H1 (cell line): ENCODE results near the gene RERE. TPM values are rescaled to one million over a fixed set of nuclear protein-coding genes. Genes with fewer than 3 reads are reported as not detected.

Experiments used
- CTCF ChIA-PET: fragments of 300-600 bp; sonication (Branson Sonifier 250); formaldehyde crosslinking; loops from one replicate; lab custom pipeline; 2021; ENCODE audit not compliant: partially characterized antibody; lab: Charles Lee
- POLR2A ChIA-PET: fragments of 300-600 bp; sonication (Branson Sonifier 250); formaldehyde crosslinking; loops from one replicate; lab custom pipeline; 2021; ENCODE audit warnings: inconsistent platforms; ENCODE audit not compliant: partially characterized antibody; lab: Charles Lee
- DNase-seq, 2 experiments: peaks; one replicate each; pipeline versions ENCODE4 v3.0.0 to v3.0.0-alpha.2; 2010 to 2022; ENCODE audit warnings: low spot score in 2 of 2, low read depth in 1 of 2, mixed read lengths in 1 of 2
- FAIRE-seq: peaks from 2 replicates; lab custom pipeline; 2011; peaks lifted over from hg19 to GRCh38; lab: Jason Lieb, UNC
- H2AFZ ChIP-seq: 2 replicates; pipeline ENCODE4 v1.8.1; 2012; ENCODE audit warnings: low read length, inconsistent platforms
- H2AK5ac ChIP-seq: 2 replicates; pipeline ENCODE4 v1.6.1; 2013; ENCODE audit warnings: low read depth, low read length
- H2BK120ac ChIP-seq: replicated peaks from 2 replicates; pipeline ENCODE3; 2013; ENCODE audit warnings: low read depth, low read length, inconsistent platforms
- H2BK12ac ChIP-seq: 2 replicates; pipeline ENCODE4 v1.6.1; 2013; ENCODE audit warnings: low read depth, low read length
- H2BK15ac ChIP-seq: 2 replicates; pipeline ENCODE4 v1.6.1; 2013; ENCODE audit warnings: low read length
- H2BK20ac ChIP-seq: 2 replicates; pipeline ENCODE4 v1.6.1; 2013; ENCODE audit warnings: low read length
- H2BK5ac ChIP-seq: 2 replicates; pipeline ENCODE4 v1.6.1; 2013; ENCODE audit warnings: low read depth, low read length
- H3K14ac ChIP-seq: 2 replicates; pipeline ENCODE4 v1.6.1; 2013; ENCODE audit warnings: inconsistent platforms; ENCODE audit not compliant: insufficient read length
- H3K18ac ChIP-seq: 2 replicates; pipeline ENCODE4 v1.6.1; 2013; ENCODE audit warnings: low read length; ENCODE audit errors: extremely low read depth
- H3K23ac ChIP-seq: 2 replicates; pipeline ENCODE4 v1.6.1; 2013; ENCODE audit warnings: inconsistent platforms; ENCODE audit not compliant: insufficient read length
- H3K23me2 ChIP-seq: 2 replicates; pipeline ENCODE4 v1.6.1; 2013; ENCODE audit warnings: low read depth, low read length
- H3K27ac ChIP-seq: 2 replicates; pipeline ENCODE4 v1.6.1; 2011; ENCODE audit warnings: low read depth, low read length, inconsistent platforms
- H3K27me3 ChIP-seq, 4 experiments: replicated peaks in 1 of 4; 1 replicate in 1 of 4; 2 replicates in 3 of 4; pipeline versions ENCODE4 v1.6.1 to v1.8.1; 2011 to 2013; ENCODE audit warnings: low read length in 3 of 4, mild to moderate bottlenecking in 3 of 4, inconsistent platforms in 2 of 4, mixed read lengths in 2 of 4, moderate library complexity in 1 of 4; ENCODE audit not compliant: control insufficient read depth in 3 of 4, insufficient read depth in 3 of 4; ENCODE audit errors: extremely low read depth in 1 of 4
- H3K36me3 ChIP-seq, 4 experiments: 2 replicates each; pipeline versions ENCODE4 v1.6.1 to v1.8.1; 2011 to 2013; ENCODE audit warnings: mild to moderate bottlenecking in 4 of 4, low read length in 3 of 4, moderate library complexity in 2 of 4, control low read depth in 1 of 4, inconsistent platforms in 1 of 4; ENCODE audit not compliant: insufficient read depth in 4 of 4, control insufficient read depth in 2 of 4
- H3K4ac ChIP-seq: replicated peaks from 2 replicates; pipeline ENCODE3; 2013; ENCODE audit warnings: low read length, low read depth, mixed read lengths, inconsistent platforms; ENCODE audit not compliant: insufficient read length
- H3K4me1 ChIP-seq, 4 experiments: replicated peaks in 1 of 4; 1 replicate in 1 of 4; 2 replicates in 3 of 4; pipeline versions ENCODE4 v1.6.1 to v1.8.1; 2011 to 2013; ENCODE audit warnings: low read length in 3 of 4, inconsistent platforms in 2 of 4, mixed read lengths in 1 of 4; ENCODE audit not compliant: insufficient read depth in 4 of 4, control insufficient read depth in 3 of 4
- H3K4me2 ChIP-seq, 2 experiments: 2 replicates each; pipeline versions ENCODE4 v1.6.1 to v1.8.1; 2011 to 2013; ENCODE audit warnings: low read depth in 2 of 2, low read length in 2 of 2, control low read depth in 1 of 2, inconsistent platforms in 1 of 2, mild to moderate bottlenecking in 1 of 2; ENCODE audit not compliant: insufficient read depth in 1 of 2
- H3K4me3 ChIP-seq, 4 experiments: fragments of 200-600, 300-600 bp in 1 of 4; sonication (generic), shearing (Covaris generic), sonication (Bioruptor Twin) in 1 of 4; 2 replicates each; pipeline versions ENCODE4 v1.5.1 to v1.8.1; 2011 to 2016; ENCODE audit warnings: low read length in 4 of 4, low read depth in 3 of 4, control low read depth in 2 of 4, inconsistent platforms in 2 of 4, mild to moderate bottlenecking in 2 of 4, mixed read lengths in 1 of 4, moderate library complexity in 1 of 4; ENCODE audit not compliant: insufficient read depth in 2 of 4; ENCODE audit errors: extremely low read depth in 1 of 4
- H3K56ac ChIP-seq: replicated peaks from 2 replicates; pipeline ENCODE3; 2013; ENCODE audit warnings: low read depth, mild to moderate bottlenecking, mixed read lengths, low read length, inconsistent platforms; ENCODE audit not compliant: insufficient read length
- H3K79me1 ChIP-seq: 2 replicates; pipeline ENCODE4 v1.6.1; 2013; ENCODE audit warnings: low read depth, low read length, control low read depth
- H3K79me2 ChIP-seq, 2 experiments: 2 replicates each; pipeline versions ENCODE4 v1.6.1 to v1.8.1; 2012 to 2013; ENCODE audit warnings: low read length in 2 of 2, mild to moderate bottlenecking in 2 of 2, inconsistent platforms in 1 of 2; ENCODE audit not compliant: insufficient read depth in 2 of 2, control insufficient read depth in 1 of 2
- H3K9ac ChIP-seq, 4 experiments: replicated peaks in 1 of 4; 1 replicate in 1 of 4; 2 replicates in 3 of 4; pipeline versions ENCODE4 v1.6.1 to v1.8.1; 2011 to 2013; ENCODE audit warnings: low read depth in 3 of 4, low read length in 3 of 4, control low read depth in 2 of 4, mild to moderate bottlenecking in 2 of 4, moderate library complexity in 2 of 4, inconsistent platforms in 1 of 4; ENCODE audit errors: extremely low read depth in 1 of 4
- H3K9me3 ChIP-seq, 2 experiments: 2 replicates each; pipeline versions ENCODE4 v1.6.1 to v1.8.1; 2012 to 2013; ENCODE audit warnings: mild to moderate bottlenecking in 2 of 2, moderate library complexity in 2 of 2, control low read depth in 1 of 2, inconsistent platforms in 1 of 2, low read depth in 1 of 2, low read length in 1 of 2, mixed read lengths in 1 of 2; ENCODE audit not compliant: insufficient read depth in 2 of 2
- H4K20me1 ChIP-seq, 2 experiments: replicated peaks in 1 of 2; 2 replicates each; pipeline versions ENCODE3 to v1.8.1; 2011 to 2013; ENCODE audit warnings: inconsistent platforms in 2 of 2, low read length in 2 of 2, mild to moderate bottlenecking in 1 of 2; ENCODE audit not compliant: insufficient read depth in 2 of 2, control insufficient read depth in 1 of 2
- H4K5ac ChIP-seq: 2 replicates; pipeline ENCODE4 v1.6.1; 2013; ENCODE audit warnings: low read length, low read depth, mixed read lengths, inconsistent platforms; ENCODE audit not compliant: insufficient read length
- H4K8ac ChIP-seq: 2 replicates; pipeline ENCODE4 v1.8.0; 2013; ENCODE audit warnings: mild to moderate bottlenecking, moderate library complexity, low read length, inconsistent platforms; ENCODE audit not compliant: insufficient read depth; ENCODE audit errors: extremely low read depth
- H4K91ac ChIP-seq: replicated peaks from 2 replicates; pipeline ENCODE3; 2013; ENCODE audit warnings: low read length, mixed read lengths, inconsistent platforms; ENCODE audit not compliant: insufficient read length
- polyA plus RNA-seq, 7 experiments: library from polyadenylated mRNA; depleted of rRNA in 3 of 7; stranded (reverse) in 5 of 7; unstranded in 2 of 7; fragments of >200 nt in 5 of 7; fragments of 200-250 nt in 2 of 7; gene quantifications; 1 replicate in 5 of 7; 2 replicates in 1 of 7; 4 replicates in 1 of 7; pipeline versions ENCODE4 v1.2.1 to v1.2.3, GENCODE V29; 2011 to 2013; ENCODE audit warnings: missing spikeins in 2 of 7, mixed read lengths in 2 of 7
- total RNA-seq: library from RNA; stranded (reverse); fragmentation: NEBNext Ultra II Directional; extraction: Animal tissue kit (Norgen Biotek cat#: 25700); gene quantifications from 2 replicates; pipeline ENCODE4 v1.2.1, GENCODE V29; 2021
- TF ChIP-seq, protein P1 (sequence below): fragments of 300-600 bp; sonication (generic); IDR thresholded peaks from 2 replicates; pipeline ENCODE4 v1.7.1; 2012; ENCODE audit warnings: low read length, moderate library complexity, mild to moderate bottlenecking, inconsistent platforms; ENCODE audit not compliant: insufficient replicate concordance

RERE gene
- total and polyA plus RNA-seq, 2 of the 8 experiments (the other 6 are each of a cell fraction or from before 2014, with no cell fraction given), result 15.3 to 142 TPM

GRCh38 chr1:8555582-8555981, 261.9 kb downstream of the RERE start:
- H3K23ac ChIP-seq, result no peak overlapping the region
- H3K9me3 ChIP-seq, result no peaks in the 10 kb centered on the region
- H2BK20ac ChIP-seq, result no peak overlapping the region
- H2BK15ac ChIP-seq, result no peak overlapping the region
- no peak overlapping the region for H3K4ac ChIP-seq
- no peak overlapping the region for H3K27ac ChIP-seq
- peaks cover 0 to 25% (median 6%) of the 10 kb centered on the region in 4 experiments; a peak in 4 of 8 replicates for H3K36me3 ChIP-seq
- H4K8ac ChIP-seq, result no peak overlapping the region
- no peak overlapping the region for H4K5ac ChIP-seq
- H3K18ac ChIP-seq, result no peak overlapping the region
- no peak overlapping the region for H2BK5ac ChIP-seq
- FAIRE-seq (no peak), DNase-seq (no peak)
- peaks cover 8% of the 10 kb centered on the region for H3K79me1 ChIP-seq
- H3K14ac ChIP-seq, result no peak overlapping the region
- H2BK120ac ChIP-seq, result no peak overlapping the region
- no peak overlapping the region for H3K56ac ChIP-seq
- CTCF ChIA-PET, result interaction anchor here (0.6 to 1.6 kb wide), 4 partner anchors 16 to 171 kb away, joined by 3 to 5 read pairs (median 4); no protein-coding TSS in a partner anchor
- H2AFZ ChIP-seq, result no peak overlapping the region
- peaks cover 0 to 8% (median 6%) of the 10 kb centered on the region in 4 experiments; a peak in 6 of 7 replicates for H3K4me1 ChIP-seq
- no peak overlapping the region for H4K91ac ChIP-seq
- no peak overlapping the region for H2BK12ac ChIP-seq
- POLR2A ChIA-PET, result no interaction called here
- H3K79me2 ChIP-seq, result peaks cover 0 to 78% of the 10 kb centered on the region in 2 experiments; a peak in 2 of 4 replicates
- no peak overlapping the region for H3K4me3 ChIP-seq
- H3K9ac ChIP-seq, result no peak overlapping the region
- H3K27me3 ChIP-seq, result no peaks in the 10 kb centered on the region
- no peak overlapping the region for H3K4me2 ChIP-seq
- no peak overlapping the region for H2AK5ac ChIP-seq
- H3K23me2 ChIP-seq, result peaks cover 2% of the 10 kb centered on the region; the same call in 1 of the 2 replicates
- H4K20me1 ChIP-seq, result peaks cover 8 to 11% of the 10 kb centered on the region in 2 experiments
- TF ChIP-seq, protein P1, sequence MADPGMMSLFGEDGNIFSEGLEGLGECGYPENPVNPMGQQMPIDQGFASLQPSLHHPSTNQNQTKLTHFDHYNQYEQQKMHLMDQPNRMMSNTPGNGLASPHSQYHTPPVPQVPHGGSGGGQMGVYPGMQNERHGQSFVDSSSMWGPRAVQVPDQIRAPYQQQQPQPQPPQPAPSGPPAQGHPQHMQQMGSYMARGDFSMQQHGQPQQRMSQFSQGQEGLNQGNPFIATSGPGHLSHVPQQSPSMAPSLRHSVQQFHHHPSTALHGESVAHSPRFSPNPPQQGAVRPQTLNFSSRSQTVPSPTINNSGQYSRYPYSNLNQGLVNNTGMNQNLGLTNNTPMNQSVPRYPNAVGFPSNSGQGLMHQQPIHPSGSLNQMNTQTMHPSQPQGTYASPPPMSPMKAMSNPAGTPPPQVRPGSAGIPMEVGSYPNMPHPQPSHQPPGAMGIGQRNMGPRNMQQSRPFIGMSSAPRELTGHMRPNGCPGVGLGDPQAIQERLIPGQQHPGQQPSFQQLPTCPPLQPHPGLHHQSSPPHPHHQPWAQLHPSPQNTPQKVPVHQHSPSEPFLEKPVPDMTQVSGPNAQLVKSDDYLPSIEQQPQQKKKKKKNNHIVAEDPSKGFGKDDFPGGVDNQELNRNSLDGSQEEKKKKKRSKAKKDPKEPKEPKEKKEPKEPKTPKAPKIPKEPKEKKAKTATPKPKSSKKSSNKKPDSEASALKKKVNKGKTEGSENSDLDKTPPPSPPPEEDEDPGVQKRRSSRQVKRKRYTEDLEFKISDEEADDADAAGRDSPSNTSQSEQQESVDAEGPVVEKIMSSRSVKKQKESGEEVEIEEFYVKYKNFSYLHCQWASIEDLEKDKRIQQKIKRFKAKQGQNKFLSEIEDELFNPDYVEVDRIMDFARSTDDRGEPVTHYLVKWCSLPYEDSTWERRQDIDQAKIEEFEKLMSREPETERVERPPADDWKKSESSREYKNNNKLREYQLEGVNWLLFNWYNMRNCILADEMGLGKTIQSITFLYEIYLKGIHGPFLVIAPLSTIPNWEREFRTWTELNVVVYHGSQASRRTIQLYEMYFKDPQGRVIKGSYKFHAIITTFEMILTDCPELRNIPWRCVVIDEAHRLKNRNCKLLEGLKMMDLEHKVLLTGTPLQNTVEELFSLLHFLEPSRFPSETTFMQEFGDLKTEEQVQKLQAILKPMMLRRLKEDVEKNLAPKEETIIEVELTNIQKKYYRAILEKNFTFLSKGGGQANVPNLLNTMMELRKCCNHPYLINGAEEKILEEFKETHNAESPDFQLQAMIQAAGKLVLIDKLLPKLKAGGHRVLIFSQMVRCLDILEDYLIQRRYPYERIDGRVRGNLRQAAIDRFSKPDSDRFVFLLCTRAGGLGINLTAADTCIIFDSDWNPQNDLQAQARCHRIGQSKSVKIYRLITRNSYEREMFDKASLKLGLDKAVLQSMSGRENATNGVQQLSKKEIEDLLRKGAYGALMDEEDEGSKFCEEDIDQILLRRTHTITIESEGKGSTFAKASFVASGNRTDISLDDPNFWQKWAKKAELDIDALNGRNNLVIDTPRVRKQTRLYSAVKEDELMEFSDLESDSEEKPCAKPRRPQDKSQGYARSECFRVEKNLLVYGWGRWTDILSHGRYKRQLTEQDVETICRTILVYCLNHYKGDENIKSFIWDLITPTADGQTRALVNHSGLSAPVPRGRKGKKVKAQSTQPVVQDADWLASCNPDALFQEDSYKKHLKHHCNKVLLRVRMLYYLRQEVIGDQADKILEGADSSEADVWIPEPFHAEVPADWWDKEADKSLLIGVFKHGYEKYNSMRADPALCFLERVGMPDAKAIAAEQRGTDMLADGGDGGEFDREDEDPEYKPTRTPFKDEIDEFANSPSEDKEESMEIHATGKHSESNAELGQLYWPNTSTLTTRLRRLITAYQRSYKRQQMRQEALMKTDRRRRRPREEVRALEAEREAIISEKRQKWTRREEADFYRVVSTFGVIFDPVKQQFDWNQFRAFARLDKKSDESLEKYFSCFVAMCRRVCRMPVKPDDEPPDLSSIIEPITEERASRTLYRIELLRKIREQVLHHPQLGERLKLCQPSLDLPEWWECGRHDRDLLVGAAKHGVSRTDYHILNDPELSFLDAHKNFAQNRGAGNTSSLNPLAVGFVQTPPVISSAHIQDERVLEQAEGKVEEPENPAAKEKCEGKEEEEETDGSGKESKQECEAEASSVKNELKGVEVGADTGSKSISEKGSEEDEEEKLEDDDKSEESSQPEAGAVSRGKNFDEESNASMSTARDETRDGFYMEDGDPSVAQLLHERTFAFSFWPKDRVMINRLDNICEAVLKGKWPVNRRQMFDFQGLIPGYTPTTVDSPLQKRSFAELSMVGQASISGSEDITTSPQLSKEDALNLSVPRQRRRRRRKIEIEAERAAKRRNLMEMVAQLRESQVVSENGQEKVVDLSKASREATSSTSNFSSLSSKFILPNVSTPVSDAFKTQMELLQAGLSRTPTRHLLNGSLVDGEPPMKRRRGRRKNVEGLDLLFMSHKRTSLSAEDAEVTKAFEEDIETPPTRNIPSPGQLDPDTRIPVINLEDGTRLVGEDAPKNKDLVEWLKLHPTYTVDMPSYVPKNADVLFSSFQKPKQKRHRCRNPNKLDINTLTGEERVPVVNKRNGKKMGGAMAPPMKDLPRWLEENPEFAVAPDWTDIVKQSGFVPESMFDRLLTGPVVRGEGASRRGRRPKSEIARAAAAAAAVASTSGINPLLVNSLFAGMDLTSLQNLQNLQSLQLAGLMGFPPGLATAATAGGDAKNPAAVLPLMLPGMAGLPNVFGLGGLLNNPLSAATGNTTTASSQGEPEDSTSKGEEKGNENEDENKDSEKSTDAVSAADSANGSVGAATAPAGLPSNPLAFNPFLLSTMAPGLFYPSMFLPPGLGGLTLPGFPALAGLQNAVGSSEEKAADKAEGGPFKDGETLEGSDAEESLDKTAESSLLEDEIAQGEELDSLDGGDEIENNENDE, result no peak
